ENCODE data around the gene ASTN2.

ASTN2 gene

DNA sequence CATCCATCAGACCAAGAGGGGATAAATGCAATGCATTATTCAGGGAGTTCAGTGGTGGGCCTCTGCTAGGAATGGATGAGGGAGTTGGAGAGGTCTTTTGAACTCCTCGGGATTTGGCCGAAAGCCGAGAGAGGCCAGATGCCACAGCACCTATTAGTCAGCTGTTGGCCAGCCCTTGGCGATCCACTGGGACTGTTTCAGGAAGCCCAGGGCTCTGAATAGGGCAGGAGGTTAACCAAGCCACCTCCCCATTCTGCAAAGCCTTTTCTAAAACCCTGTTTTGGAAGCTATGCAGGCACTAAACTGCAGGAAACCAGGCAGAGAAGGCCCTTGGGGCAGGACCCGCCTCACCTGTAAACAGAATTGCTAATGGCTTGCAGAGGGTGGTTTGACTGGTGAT lies 37.8 kb downstream of the ASTN2 start:
- no peaks in the 10 kb centered on the region for H3K27me3 ChIP-seq (ENCODE audit: insufficient read depth, low read length)
- no peaks in the 10 kb centered on the region for H3K9me3 ChIP-seq (ENCODE audit: low read length)
- no peaks in the 10 kb centered on the region for H3K36me3 ChIP-seq (ENCODE audit: insufficient read depth, low read length)
- no peaks in the 10 kb centered on the region for H3K4me1 ChIP-seq (ENCODE audit: insufficient read depth, low read length)
- H2AFZ ChIP-seq (ENCODE audit: low read depth, low read length): no peak overlapping the region
- H3K4me3 ChIP-seq (ENCODE audit: low read length): no peak overlapping the region

DNA sequence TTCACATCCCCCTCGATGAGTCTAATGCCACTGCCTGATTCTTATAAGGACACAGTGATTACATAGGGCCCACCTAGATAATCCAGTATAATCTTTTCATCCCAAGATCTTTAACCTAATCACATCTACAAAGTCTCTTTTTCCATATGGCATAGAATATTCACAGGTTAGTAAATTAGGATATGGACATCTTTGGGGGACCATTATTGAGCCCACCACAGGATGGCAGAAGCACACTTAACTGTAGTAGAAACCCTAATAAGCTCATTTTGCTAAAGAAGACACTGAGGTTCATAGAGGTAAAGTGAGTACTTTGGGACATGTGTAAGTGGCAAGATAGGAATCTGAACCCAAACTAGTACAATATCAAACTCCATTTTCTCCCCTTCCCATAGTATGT lies 38.9 kb downstream of the ASTN2 start:
- no peaks in the 10 kb centered on the region for H3K36me3 ChIP-seq (ENCODE audit: insufficient read depth, low read length)
- H3K27me3 ChIP-seq (ENCODE audit: insufficient read depth, low read length): no peaks in the 10 kb centered on the region

DNA sequence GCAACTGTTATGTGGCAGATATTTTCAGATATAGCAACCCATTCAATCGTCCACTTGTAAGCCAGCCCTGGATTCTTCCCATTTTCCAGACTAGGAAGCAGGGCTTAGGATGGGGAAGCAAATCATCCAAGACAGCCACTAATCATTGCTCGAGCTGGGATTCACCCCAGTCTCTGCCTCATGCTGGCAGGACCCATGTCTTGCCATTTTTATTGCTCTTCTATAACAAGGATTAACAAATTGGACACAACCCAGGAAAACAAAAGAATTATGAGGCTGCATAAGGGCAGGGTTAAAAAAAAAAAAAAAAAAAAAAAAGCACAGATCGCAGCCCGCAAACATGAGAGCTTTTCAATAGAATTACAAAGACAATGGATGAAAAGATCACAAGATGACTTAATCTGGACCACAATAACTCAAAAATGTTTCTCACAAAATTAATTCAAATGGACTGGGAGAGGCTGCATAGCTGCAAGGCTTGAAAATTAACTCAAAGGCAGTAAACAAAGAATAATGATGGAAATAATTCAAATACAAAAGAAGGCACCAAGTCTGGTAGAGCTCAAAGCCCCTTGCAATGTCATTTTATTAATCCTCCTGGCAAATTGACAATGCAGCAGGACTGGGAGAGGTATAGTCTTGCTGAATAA lies 40.7 kb downstream of the ASTN2 start:
- Histone ChIP-seq H3K4me3 (ENCODE audit: low read length) (no peak overlapping the region), H3K27me3 (ENCODE audit: insufficient read depth, low read length) (no peaks in the 10 kb centered on the region), H3K36me3 (ENCODE audit: insufficient read depth, low read length) (no peaks in the 10 kb centered on the region), H3K9me3 (ENCODE audit: low read length) (no peaks in the 10 kb centered on the region), H2AFZ (ENCODE audit: low read depth, low read length) (no peak overlapping the region), H3K4me1 (ENCODE audit: insufficient read depth, low read length) (no peaks in the 10 kb centered on the region)

More for the DNA sequence above, 38.9 kb downstream of the ASTN2 start:
- no peak overlapping the region for H2AFZ ChIP-seq (ENCODE audit: low read depth, low read length)
- H3K4me3 ChIP-seq (ENCODE audit: low read length): no peak overlapping the region
- no peaks in the 10 kb centered on the region for H3K4me1 ChIP-seq (ENCODE audit: insufficient read depth, low read length)
- no peaks in the 10 kb centered on the region for H3K9me3 ChIP-seq (ENCODE audit: low read length)

DNA sequence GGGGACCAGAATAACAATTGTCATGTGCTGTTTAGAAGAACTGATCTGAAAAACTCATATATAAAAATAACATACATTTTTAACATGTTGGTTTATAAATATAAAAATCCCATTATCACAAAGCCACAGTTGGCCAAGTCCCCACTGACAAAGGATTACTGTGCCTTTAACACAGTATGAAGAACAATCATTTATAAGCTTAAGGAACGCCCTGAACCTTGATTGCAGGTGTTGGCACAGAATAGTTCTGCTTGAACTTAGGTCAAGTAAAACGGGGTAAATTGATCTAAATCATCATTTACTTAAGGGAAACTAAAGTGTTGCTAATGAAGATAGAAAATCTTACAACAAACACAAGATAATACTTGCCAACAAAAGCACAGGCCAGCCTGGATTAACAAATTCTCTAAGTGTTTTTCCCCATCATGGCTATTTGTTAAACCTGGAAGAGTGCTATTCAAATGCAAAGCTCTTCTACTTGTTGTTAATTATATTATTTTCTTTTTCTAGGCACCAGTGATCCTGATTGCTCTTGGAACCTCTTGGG lies 46.1 kb downstream of the ASTN2 start:
- H3K4me3 ChIP-seq (ENCODE audit: low read length): no peak overlapping the region
- H3K4me1 ChIP-seq (ENCODE audit: insufficient read depth, low read length): no peaks in the 10 kb centered on the region
- H3K27me3 ChIP-seq (ENCODE audit: insufficient read depth, low read length): no peaks in the 10 kb centered on the region
- no peaks in the 10 kb centered on the region for H3K9me3 ChIP-seq (ENCODE audit: low read length)
- H2AFZ ChIP-seq (ENCODE audit: low read depth, low read length): no peak overlapping the region
- H3K36me3 ChIP-seq (ENCODE audit: insufficient read depth, low read length): no peaks in the 10 kb centered on the region

DNA sequence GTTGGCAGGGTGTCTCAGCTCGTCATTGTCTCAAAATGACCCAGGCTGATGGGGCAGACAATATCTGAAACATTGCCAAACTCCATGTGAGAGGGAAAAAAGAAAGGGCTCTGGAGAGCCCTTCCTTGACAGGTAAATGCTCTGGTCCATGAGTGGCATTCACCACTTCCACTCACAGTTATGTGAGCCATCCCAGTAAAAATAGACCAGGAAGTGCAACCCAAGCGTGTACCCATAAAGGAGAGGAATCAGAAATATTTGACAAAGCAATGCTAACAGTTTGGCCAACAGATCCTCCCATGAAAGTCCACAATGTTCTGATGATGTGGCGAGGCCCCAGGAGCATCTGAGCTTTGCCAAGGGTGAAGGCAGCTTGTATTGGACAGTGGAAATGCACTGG lies 49.4 kb downstream of the ASTN2 start:
- Histone ChIP-seq H3K27me3 (ENCODE audit: insufficient read depth, low read length) (no peaks in the 10 kb centered on the region), H3K9me3 (ENCODE audit: low read length) (no peaks in the 10 kb centered on the region), H3K4me1 (ENCODE audit: insufficient read depth, low read length) (no peaks in the 10 kb centered on the region), H2AFZ (ENCODE audit: low read depth, low read length) (no peak overlapping the region), H3K4me3 (ENCODE audit: low read length) (no peak overlapping the region), H3K36me3 (ENCODE audit: insufficient read depth, low read length) (no peaks in the 10 kb centered on the region)

DNA sequence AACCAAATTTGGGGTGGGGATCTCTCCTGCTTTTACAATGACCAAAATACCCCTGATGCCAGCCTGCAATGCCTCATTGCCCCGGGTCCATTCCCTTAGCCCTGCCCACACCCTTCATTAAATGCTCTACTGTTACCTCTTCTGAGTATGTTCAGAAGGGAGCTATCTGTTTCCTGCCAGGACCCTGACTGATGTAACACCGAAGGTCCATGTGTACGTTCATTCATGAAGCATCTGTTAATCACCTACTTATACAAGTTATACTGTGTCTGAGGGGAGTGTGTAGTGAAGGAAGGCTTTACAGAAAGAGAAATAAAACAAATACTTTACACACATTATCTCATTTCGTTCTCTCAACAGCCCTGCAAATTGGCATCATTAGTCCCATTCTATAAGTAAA lies 51.9 kb downstream of the ASTN2 start:
- H3K4me3 ChIP-seq (ENCODE audit: low read length): no peak overlapping the region
- H3K4me1 ChIP-seq (ENCODE audit: insufficient read depth, low read length): no peaks in the 10 kb centered on the region
- no peaks in the 10 kb centered on the region for H3K27me3 ChIP-seq (ENCODE audit: insufficient read depth, low read length)
- no peak overlapping the region for H2AFZ ChIP-seq (ENCODE audit: low read depth, low read length)
- no peaks in the 10 kb centered on the region for H3K36me3 ChIP-seq (ENCODE audit: insufficient read depth, low read length)
- no peaks in the 10 kb centered on the region for H3K9me3 ChIP-seq (ENCODE audit: low read length)

DNA sequence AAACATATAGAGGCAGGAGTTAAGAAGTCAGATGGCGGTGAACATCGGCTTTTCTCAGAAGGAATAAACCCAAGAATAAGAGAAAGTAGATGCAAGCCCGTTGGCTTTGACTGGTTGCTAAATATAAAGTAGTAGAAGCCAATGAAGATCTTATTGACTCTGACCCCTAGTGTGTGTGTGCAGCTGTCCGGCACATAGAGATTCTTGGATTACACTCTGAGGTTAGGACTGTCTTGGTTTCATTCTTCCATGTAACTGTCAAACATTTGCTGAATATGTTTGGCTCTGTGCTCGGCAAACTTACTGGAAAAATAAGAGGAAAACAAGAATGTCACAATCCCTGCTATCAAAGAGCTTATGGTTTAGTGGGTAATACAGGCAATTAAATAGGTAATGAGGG lies 54.9 kb downstream of the ASTN2 start:
- Histone ChIP-seq H2AFZ (ENCODE audit: low read depth, low read length) (no peak overlapping the region), H3K27me3 (ENCODE audit: insufficient read depth, low read length) (no peaks in the 10 kb centered on the region), H3K4me3 (ENCODE audit: low read length) (no peak overlapping the region), H3K9me3 (ENCODE audit: low read length) (no peaks in the 10 kb centered on the region), H3K36me3 (ENCODE audit: insufficient read depth, low read length) (no peaks in the 10 kb centered on the region), H3K4me1 (ENCODE audit: insufficient read depth, low read length) (no peaks in the 10 kb centered on the region)

DNA sequence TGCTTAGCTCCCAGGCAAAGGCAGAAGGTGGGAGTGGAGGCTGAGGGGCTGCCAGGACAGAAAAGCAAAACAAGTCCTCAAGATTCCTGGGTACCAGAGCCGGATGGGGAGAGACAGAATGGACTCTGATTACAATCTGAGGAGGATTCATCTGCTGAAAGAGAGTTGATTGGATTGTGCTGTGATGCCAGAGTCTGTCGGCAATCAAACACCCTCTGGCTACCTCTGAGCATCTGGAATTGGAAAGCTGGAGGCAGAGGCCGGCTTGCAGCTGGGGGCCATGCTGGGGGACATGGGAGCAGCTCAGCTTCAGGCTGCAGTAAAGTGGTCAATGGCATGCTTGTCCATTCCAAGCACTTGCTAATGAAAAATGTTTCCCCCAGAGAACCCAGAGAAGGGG lies 59.3 kb downstream of the ASTN2 start:
- no peaks in the 10 kb centered on the region for H3K36me3 ChIP-seq (ENCODE audit: insufficient read depth, low read length)
- no peaks in the 10 kb centered on the region for H3K9me3 ChIP-seq (ENCODE audit: low read length)
- H3K4me1 ChIP-seq (ENCODE audit: insufficient read depth, low read length): no peaks in the 10 kb centered on the region
- H3K27me3 ChIP-seq (ENCODE audit: insufficient read depth, low read length): no peaks in the 10 kb centered on the region
- no peak overlapping the region for H2AFZ ChIP-seq (ENCODE audit: low read depth, low read length)
- H3K4me3 ChIP-seq (ENCODE audit: low read length): no peak overlapping the region

DNA sequence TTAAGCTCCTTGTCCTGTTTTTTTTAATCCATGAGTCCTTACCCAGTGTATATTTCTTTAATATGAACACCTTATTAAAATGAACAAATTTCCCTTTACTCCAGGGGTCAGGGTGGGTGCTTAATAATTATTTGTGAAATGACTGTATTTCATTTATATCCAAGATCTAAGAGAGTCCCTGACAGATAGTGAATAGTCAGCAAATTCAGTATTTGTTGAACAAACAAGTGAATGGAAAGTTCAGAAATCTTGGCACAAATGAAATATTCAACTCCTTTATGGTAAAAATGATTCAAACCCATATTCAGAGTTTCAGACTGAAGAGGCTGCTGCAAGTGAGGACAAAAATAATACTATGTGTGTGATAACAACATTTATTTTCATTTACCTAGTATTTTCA lies 59.9 kb downstream of the ASTN2 start:
- H3K36me3 ChIP-seq (ENCODE audit: insufficient read depth, low read length): no peaks in the 10 kb centered on the region
- H3K4me1 ChIP-seq (ENCODE audit: insufficient read depth, low read length): no peaks in the 10 kb centered on the region
- no peaks in the 10 kb centered on the region for H3K27me3 ChIP-seq (ENCODE audit: insufficient read depth, low read length)
- H3K9me3 ChIP-seq (ENCODE audit: low read length): no peaks in the 10 kb centered on the region
- H2AFZ ChIP-seq (ENCODE audit: low read depth, low read length): no peak overlapping the region
- no peak overlapping the region for H3K4me3 ChIP-seq (ENCODE audit: low read length)

GRCh38 chr9:117354244-117354847 lies 60.5 kb downstream of the ASTN2 start:
- Histone ChIP-seq H3K4me3 (ENCODE audit: low read length) (no peak overlapping the region), H3K27me3 (ENCODE audit: insufficient read depth, low read length) (no peaks in the 10 kb centered on the region), H3K36me3 (ENCODE audit: insufficient read depth, low read length) (no peaks in the 10 kb centered on the region), H3K4me1 (ENCODE audit: insufficient read depth, low read length) (no peaks in the 10 kb centered on the region), H3K9me3 (ENCODE audit: low read length) (no peaks in the 10 kb centered on the region), H2AFZ (ENCODE audit: low read depth, low read length) (no peak overlapping the region)

- H3K27me3 ChIP-seq (ENCODE audit: insufficient read depth, low read length): no peaks in the 10 kb centered on the region
- H3K4me3 ChIP-seq (ENCODE audit: low read length): no peak overlapping the region
- H3K36me3 ChIP-seq (ENCODE audit: insufficient read depth, low read length): no peaks in the 10 kb centered on the region
- no peaks in the 10 kb centered on the region for H3K4me1 ChIP-seq (ENCODE audit: insufficient read depth, low read length)
- H2AFZ ChIP-seq (ENCODE audit: low read depth, low read length): no peak overlapping the region
- H3K9me3 ChIP-seq (ENCODE audit: low read length): no peaks in the 10 kb centered on the region
Observed at GRCh38 chr9:117344892-117345660, 69.8 kb downstream of the ASTN2 start.

GRCh38 chr9:117343427-117343826 lies 71.4 kb downstream of the ASTN2 start:
- H3K4me1 ChIP-seq (ENCODE audit: insufficient read depth, low read length): no peaks in the 10 kb centered on the region
- H3K36me3 ChIP-seq (ENCODE audit: insufficient read depth, low read length): no peaks in the 10 kb centered on the region
- H3K4me3 ChIP-seq (ENCODE audit: low read length): no peak overlapping the region
- no peaks in the 10 kb centered on the region for H3K27me3 ChIP-seq (ENCODE audit: insufficient read depth, low read length)
- H3K9me3 ChIP-seq (ENCODE audit: low read length): no peaks in the 10 kb centered on the region
- no peak overlapping the region for H2AFZ ChIP-seq (ENCODE audit: low read depth, low read length)

- Histone ChIP-seq H3K27me3 (ENCODE audit: insufficient read depth, low read length) (no peaks in the 10 kb centered on the region), H3K4me1 (ENCODE audit: insufficient read depth, low read length) (no peaks in the 10 kb centered on the region), H3K4me3 (ENCODE audit: low read length) (no peak overlapping the region), H3K36me3 (ENCODE audit: insufficient read depth, low read length) (no peaks in the 10 kb centered on the region), H2AFZ (ENCODE audit: low read depth, low read length) (no peak overlapping the region), H3K9me3 (ENCODE audit: low read length) (no peaks in the 10 kb centered on the region)
Observed at GRCh38 chr9:117341151-117341550, 73.7 kb downstream of the ASTN2 start.
